Measurements from ENCODE around the gene HLF.

GRCh38 chr17:55325406-55325805, 60.6 kb downstream of the HLF start:
- TF ChIP-seq CTCF (IDR thresholded peaks at IDR 0.05): no peak
- no peak for TF ChIP-seq SIN3A (IDR thresholded peaks at IDR 0.05; ENCODE audit: borderline replicate concordance, insufficient read depth, low read depth, low read length)
- no peak for TF ChIP-seq POLR2AphosphoS5 (IDR thresholded peaks at IDR 0.05; ENCODE audit: low read depth, low read length)
- no peak for TF ChIP-seq TCF7L2 (IDR thresholded peaks at IDR 0.05; ENCODE audit: low read depth, low read length)
- no peak for TF ChIP-seq REST (IDR thresholded peaks at IDR 0.05; ENCODE audit: insufficient read depth in 1 of 2, low read depth in 2 of 2, low read length in 1 of 2)

Data from Panc1 (cell line).